HG02642 (cell line): ENCODE measurements around the gene C6orf47.

Experiments used
- ATAC-seq: cut with Tn5 transposase; IDR thresholded peaks from one replicate; pipeline ENCODE4 v1.9.1; 2021; ENCODE audit warnings: mild to moderate bottlenecking; ENCODE audit not compliant: unreplicated experiment, poor library complexity

The C6orf47 gene

DNA sequence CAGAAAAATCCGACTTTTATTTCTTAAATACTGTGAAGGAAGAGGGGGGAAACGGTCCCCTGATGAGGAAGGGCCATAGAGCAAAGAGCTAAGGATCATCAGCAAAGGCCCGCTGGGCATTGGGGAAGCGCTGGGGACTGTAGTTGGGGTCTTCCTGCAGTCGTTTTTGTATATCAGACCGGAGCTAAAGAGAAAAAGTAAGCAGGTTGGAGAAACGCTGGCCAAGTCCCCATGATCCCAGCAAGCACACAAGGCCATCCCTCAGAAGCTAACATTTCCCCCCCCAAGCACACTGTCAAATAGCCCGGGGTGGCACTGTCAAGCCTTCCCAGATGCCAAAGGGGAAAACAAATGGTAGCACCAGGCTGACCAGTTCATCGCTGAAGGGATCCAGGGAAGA, 21.5 kb downstream of the C6orf47 start:
- ATAC-seq: no peak

DNA sequence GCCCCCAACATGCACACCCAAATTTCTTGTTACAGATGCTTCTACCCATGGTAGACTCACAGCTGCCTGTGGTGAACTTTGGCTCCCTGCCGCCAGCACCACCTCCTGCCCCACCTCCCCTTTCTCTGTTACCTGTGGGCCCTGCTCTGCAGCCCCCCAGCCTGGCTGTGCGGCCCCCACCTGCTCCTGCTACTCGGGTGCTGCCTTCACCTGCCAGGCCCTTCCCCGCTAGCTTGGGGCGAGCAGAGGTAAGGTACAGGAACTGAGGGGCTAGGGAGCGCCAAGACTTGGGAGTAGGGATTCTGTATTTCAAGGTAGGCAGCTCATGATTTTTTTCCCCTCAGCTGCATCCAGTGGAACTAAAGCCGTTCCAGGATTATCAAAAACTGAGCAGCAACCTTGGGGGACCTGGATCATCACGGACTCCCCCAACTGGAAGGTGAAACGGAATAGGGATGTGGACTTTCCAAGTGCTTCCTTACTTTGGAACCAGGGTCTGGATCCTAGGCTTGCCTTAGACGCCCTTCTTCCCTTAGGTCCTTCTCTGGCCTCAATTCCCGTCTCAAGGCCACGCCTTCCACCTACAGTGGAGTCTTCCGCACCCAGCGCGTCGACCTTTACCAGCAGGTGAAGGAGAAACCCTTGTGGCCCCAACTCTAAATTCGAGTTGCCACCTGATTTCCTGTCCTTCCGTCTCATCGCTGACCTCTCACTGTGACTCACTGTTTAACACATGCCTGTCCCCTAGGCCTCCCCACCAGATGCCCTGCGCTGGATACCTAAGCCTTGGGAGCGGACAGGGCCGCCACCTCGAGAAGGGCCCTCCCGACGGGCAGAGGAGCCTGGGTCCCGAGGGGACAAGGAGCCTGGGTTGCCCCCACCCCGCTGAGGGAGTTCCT, 23.6 kb downstream of the C6orf47 start:
- no peak for ATAC-seq

DNA sequence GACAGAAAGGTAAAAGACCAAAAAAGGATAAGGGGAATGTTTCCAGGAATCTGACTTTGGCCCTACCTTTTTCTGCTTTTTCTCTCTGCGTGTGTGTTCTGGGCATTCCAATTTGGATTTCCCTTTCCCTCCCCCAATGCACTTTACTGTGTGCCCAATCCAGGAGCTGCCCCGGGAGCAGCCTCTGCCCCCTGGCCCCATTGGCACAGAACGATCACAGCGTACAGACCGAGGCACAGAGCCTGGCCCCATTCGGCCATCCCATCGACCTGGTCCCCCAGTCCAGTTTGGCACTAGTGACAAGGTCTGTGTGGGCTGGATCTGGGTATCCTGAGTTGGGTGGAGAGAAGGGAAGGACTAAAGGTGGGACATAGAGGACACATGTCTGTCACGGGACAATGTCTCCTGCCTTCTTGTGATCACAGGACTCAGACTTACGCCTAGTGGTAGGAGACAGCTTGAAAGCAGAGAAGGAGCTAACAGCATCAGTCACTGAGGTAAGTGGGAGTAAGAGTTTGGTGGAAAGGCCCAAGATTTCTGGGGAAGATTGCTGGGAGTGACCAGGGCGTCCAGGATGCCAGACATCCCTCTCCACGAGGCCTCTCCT, 25.5 kb downstream of the C6orf47 start:
- no peak for ATAC-seq

DNA sequence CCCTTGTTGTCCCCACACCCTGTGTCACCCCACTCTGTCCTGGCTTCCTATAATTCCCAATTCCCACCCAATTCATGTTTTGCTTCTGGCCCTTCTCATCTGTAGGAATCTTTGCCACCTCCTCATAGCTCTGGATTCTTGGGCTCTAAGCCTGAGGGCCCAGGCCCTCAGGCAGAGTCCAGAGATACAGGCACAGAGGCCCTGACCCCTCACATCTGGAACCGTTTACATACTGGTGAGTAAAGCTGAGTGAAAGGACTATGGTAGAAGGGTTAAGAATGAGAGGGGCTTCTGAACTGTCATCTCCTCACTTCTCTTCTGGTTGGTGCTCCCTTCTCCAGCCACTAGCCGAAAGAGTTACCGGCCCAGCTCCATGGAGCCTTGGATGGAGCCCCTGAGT, 26.4 kb downstream of the C6orf47 start:
- ATAC-seq: no peak

DNA sequence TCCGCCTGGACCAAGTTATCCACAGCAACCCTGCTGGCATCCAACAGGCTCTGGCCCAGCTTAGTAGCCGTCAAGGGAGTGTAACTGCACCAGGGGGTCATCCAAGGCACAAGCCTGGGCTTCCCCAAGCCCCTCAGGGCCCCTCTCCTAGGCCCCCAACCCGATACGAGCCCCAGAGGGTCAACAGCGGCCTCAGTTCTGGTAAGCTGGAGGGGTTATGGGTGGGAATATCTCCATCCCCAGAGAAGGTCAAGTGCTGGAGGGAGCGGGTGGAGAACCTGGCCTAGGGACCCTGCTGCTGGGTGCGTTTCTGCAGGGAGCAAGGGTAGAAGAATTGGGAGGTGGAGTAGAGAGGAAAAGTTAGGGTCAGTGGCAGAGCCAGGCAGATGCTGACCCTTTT, 27.1 kb downstream of the C6orf47 start:
- no peak for ATAC-seq

DNA sequence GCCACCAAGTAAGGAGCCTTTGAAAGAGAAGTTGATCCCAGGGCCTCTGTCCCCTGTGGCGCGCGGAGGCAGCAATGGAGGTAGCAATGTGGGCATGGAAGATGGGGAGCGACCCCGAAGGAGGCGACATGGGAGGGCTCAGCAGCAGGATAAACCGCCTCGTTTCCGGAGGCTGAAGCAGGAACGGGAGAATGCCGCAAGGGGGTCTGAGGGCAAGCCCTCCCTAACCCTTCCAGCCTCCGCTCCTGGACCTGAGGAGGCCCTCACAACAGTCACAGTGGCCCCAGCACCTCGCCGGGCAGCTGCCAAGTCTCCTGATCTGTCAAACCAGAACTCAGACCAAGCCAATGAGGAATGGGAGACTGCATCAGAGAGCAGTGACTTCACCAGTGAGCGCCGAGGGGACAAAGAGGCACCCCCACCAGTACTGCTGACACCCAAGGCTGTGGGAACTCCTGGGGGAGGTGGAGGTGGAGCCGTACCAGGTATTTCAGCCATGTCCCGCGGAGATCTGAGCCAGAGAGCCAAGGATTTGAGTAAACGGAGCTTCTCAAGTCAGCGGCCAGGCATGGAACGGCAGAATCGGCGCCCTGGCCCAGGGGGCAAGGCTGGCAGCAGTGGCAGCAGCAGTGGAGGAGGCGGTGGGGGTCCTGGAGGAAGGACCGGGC, 28.2 kb downstream of the C6orf47 start:
- no peak for ATAC-seq

DNA sequence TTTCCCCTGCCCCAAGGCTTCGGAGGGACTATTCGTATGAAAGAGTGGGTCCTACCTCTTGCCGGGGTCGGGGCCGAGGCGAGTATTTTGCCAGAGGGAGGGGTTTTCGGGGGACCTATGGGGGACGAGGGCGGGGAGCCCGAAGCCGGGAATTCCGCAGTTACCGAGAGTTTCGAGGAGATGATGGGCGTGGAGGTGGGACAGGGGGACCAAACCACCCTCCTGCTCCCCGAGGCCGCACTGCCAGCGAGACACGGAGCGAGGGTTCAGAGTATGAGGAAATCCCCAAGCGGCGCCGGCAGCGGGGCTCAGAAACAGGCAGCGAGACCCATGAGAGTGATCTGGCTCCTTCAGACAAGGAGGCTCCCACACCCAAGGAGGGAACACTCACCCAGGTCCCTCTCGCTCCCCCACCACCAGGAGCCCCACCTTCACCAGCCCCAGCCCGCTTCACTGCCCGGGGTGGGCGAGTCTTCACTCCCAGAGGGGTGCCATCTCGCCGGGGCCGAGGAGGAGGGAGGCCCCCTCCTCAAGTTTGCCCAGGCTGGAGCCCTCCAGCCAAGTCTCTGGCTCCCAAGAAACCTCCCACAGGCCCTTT, 28.8 kb downstream of the C6orf47 start:
- ATAC-seq: no peak

DNA sequence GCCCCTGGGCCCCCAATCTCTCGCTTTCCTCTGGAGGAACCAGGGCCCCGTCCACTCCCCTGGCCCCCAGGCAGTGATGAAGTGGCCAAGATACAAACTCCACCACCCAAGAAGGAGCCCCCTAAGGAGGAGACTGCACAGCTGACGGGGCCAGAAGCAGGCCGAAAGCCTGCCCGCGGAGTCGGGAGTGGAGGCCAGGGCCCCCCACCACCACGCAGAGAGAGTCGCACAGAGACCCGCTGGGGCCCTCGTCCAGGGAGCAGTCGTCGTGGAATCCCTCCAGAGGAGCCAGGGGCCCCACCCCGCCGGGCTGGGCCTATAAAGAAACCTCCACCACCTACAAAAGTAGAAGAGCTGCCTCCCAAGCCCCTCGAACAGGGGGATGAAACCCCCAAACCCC, 29.4 kb downstream of the C6orf47 start:
- ATAC-seq: no peak

DNA sequence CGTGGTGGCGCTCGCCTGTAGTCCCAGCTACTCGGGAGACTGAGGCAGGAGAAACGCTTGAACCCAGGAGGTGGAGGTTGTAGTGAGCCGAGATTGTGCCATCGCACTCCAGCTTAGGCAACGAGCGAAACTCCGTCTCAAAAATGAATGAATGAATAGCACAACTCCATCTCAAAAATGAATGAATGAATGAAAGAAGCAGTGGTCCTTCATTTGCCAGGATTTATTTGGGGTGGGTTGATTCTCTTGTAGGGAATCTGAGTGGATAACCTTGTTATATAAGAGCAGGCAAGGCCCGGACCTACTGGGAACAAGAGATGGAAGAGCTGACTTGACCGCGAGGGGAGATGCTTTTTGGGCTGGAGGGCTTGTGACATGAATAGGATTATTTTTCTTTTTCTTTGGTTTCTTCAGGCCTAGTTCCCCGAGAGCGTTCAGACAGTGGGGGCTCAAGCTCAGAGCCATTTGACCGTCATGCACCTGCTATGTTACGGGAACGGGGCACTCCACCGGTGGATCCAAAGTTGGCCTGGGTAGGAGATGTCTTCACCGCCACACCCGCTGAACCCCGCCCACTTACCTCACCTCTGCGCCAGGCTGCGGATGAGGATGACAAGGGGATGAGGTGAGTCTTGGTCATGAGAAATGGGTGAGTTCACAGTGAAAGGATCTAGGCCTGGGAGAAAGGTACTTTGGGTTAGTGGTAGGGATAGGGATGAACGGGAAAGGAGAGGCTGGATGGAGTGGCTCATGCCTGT, 30.2 kb downstream of the C6orf47 start:
- no peak for ATAC-seq

DNA sequence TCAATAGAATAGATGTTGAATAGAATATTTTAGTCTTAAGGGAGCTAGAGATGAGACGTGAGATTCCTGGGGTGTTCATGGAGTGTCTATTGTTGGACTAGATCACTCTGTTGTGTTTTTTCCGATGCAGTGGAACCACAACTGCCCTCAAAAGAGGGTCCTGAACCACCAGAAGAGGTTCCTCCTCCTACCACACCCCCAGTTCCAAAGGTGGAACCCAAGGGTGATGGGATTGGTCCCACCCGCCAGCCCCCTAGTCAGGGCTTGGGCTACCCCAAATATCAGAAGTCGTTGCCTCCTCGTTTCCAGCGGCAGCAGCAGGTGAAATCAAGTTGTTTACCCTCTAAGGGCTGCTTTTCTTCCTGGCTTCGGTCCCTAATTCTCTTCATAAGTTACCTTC, 31.6 kb downstream of the C6orf47 start:
- no peak for ATAC-seq

DNA sequence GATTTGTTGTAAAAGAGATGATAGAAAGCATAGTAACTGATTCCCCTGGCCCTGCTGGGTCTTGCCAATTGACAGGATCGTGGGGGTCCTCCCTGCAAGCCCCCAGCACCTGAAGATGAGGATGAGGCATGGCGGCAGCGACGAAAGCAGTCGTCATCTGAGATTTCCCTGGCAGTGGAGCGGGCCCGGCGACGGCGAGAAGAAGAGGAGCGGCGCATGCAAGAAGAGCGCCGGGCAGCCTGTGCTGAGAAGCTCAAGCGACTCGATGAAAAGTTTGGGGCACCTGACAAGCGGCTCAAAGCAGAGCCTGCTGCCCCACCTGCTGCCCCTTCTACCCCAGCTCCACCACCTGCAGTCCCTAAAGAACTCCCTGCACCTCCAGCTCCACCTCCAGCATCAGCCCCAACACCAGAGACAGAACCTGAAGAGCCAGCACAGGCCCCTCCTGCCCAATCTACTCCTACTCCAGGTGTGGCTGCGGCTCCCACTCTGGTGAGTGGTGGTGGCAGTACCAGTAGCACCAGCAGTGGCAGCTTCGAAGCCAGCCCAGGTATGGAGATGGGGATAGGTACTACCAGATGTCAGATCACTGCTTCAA, 32.8 kb downstream of the C6orf47 start:
- no peak for ATAC-seq

DNA sequence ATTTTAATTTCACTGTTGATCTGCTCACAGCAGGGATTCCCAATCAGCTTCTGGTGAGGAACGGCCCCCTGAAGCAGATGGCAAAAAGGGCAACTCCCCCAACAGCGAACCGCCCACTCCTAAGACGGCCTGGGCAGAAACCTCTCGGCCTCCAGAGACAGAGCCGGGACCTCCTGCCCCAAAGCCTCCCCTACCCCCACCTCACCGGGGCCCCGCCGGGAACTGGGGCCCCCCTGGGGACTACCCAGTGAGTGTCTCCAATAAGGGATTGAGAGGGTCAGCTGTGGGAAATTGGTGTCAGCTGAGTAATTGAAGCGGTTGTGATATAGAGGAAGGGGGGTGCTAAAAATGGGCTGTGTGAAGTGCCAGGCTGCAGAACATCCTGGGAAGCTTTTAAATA, 33.6 kb downstream of the C6orf47 start:
- no peak for ATAC-seq

DNA sequence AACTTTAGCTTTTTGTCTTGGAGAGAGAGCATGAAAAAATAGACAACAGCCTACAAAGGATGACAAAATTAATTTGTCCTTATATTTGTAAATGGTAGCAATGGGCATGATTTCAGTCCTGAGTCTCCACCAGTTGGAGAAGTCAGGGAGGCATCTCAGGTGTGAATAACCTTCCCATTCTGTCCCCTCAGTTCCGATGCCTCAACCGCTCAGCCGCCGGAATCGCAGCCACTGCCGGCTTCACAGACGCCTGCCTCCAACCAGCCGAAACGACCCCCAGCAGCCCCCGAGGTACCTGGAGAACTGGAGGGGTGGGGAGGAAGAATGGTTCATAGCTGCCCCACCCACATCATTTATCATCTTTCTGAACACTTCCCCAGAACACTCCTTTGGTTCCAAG, 36.5 kb downstream of the C6orf47 start:
- no peak for ATAC-seq

DNA sequence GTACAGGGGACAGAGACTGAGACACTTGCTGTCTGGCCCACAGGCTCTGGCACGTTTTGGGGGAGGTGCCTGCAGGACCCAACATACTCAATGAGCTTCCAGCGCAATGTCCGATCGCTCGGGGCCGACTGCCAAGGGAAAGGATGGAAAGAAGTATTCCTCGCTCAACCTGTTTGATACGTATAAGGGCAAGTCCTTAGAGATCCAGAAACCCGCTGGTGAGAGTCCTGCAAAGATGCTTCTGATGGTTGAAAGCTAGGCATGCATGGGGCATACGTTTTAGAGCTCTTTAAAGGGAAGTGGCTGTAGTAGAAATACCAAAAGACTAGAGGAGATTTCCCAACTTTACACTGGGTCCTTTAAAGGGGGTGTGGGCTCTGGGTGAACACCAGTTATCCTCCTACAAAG, 37.9 kb downstream of the C6orf47 start:
- no peak for ATAC-seq

DNA sequence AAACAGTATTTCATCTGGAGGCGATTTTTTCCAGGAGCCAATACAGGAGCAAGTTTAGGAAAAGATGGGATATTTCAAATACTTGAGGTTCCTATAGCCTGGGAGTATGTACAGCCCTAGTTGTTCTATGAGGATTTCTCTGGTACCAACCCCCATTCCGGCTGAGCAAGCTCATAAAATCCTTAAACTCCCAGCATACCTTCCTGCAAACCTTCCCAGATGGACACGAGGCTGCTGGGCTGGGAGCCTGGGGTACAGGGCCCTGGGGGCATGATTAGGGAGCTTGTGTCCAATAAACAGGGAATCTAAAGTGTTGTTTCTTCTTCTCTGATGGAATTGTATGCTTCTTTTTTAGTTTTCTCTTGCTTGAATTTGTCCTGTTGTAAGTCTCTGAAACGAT, 38.6 kb downstream of the C6orf47 start:
- ATAC-seq: no peak

DNA sequence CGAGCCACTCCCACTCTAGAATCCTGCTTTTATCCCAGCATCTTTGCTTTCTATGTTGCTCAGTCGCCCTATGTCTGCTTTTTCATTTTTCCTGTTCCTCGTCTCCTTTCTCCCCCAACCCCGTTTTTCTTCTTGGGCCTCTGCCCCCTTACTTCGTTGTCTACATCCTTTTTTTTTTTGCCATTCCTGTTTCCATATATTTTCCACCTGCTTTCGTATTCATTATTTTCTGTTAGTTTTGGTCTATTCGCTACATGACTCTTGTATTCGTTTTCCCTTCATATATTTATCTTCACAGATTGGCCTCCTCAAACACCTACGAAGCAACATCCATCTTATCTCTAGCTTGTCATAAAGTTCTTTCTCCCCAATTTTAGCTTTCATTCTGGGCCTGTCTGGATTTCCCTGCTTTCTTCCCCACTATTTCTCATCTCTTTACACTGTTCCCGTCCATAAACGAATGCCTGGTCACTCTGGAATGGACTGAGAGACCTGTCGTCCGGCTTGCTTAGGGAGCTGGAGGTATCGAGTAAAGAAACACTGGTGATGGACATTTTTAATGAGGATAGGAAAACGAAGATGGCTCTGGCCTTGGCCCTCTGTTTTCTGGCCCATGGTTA, 39.1 kb downstream of the C6orf47 start:
- ATAC-seq: no peak

DNA sequence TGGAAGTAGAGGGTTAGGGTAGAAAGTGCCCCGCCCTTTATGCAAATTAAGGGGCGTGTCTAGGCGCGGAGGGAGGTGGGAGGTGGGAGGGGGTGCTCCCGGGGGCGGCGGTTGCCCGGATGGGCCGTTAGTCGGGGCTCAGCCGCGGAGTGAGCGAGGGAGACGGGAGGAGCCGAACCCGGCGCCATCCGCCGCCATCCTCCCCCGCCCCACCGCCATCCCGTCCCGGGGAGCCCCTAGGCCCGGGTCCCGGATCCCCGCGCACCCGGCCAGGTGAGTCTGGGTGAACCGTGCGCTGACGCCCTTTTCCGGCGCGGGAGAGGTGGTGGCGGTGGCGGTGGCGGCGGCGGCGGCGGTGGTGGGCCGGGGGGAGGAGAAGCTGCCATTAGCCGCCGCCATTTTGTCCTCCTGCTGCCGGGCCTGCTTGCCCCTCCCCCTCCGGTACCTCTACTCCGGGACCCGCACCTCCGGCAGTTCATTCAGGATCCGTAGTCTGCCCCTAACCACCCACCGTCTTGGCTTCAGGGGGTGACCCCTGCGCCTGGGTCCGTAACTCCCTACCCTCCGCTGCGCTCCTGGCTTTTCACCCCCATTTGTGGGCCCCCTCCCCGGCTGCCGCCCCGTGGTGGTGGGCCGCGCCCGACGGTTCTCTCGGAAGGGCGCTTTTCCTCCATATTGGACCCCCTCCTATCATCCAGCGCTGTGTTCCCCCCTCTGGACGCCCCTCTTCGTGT, 39.8 kb downstream of the C6orf47 start, which contains the start of gene PRRC2A:
PRRC2A (plus strand) TSS at position 130 of the 734 bp plus-strand sequence. CDS start 2,075 bp downstream, outside the sequence.
- peak; percentile 60 for ATAC-seq

DNA sequence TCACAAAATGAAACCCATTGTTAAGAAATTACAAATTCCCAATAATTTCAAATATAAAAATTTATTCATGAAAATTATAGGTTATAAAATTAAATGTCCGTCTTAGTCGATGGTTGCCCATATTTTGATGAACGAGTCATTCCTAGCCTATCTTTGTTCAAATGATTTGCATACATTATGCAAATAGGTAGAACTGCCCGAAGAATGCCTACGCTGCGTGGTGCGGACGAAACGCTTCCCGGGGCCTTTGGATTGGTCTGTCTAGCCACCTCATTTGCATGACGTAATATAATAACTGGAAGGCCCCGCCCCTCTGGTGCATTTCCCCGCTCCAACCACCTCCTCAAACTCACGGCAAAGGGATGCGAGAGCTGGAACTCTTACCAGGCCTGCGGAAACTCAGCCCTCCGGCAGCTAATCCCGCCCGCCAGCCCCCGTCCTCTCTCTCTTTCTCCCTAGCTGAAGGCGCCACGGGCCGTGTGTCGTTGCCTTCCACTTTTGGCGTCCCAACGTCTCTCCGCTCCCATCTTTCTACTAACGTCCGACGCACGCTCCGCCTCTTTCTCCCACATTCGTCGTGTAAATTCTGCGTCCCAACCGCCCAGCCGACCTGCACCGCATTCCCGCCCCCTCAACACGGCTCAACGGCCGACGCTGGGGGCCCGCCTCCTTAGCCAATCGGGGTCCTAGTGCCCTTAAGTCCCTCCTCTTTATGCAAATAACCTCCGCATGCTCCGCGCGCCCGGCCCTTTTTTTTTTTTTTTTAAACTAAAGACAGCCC, 40.6 kb downstream of the C6orf47 start:
- ATAC-seq: peak; percentile 85
